ENCODE results near the gene UBL3.

Gene UBL3

GRCh38 chr13:29782798-29783197 lies 67.6 kb downstream of the UBL3 start:
- H3K36me3 ChIP-seq (ENCODE audit: control insufficient read depth in 1 of 2, insufficient read depth in 2 of 2, low read length in 2 of 2) = no peaks in the 10 kb centered on the region
- no peak overlapping the region for H3K4me3 ChIP-seq (ENCODE audit: low read depth in 1 of 2, low read length in 2 of 2)
- H3K27me3 ChIP-seq (ENCODE audit: low read depth, low read length) = no peaks in the 10 kb centered on the region
- H3K27ac ChIP-seq (ENCODE audit: low read length) = no peak overlapping the region
- H3K9me3 ChIP-seq (ENCODE audit: control insufficient read depth in 1 of 2, low read length in 2 of 2) = no peaks in the 10 kb centered on the region
- peaks cover 0 to 12% of the 10 kb centered on the region in 2 donors for H3K4me1 ChIP-seq (ENCODE audit: control insufficient read depth in 1 of 2, insufficient read depth in 2 of 2, low read length in 2 of 2)

GRCh38 chr13:29774830-29775229 lies 75.6 kb downstream of the UBL3 start:
- Histone ChIP-seq H3K4me3 (ENCODE audit: low read depth in 1 of 2, low read length in 2 of 2) (no peak overlapping the region), H3K36me3 (ENCODE audit: control insufficient read depth in 1 of 2, insufficient read depth in 2 of 2, low read length in 2 of 2) (no peaks in the 10 kb centered on the region), H3K9me3 (ENCODE audit: control insufficient read depth in 1 of 2, low read length in 2 of 2) (no peaks in the 10 kb centered on the region), H3K27ac (ENCODE audit: low read length) (no peak overlapping the region), H3K27me3 (ENCODE audit: low read depth, low read length) (no peaks in the 10 kb centered on the region), H3K4me1 (ENCODE audit: control insufficient read depth in 1 of 2, insufficient read depth in 2 of 2, low read length in 2 of 2) (no peaks in the 10 kb centered on the region)

- Histone ChIP-seq H3K9me3 (ENCODE audit: control insufficient read depth in 1 of 2, low read length in 2 of 2) (no peaks in the 10 kb centered on the region), H3K4me1 (ENCODE audit: control insufficient read depth in 1 of 2, insufficient read depth in 2 of 2, low read length in 2 of 2) (no peaks in the 10 kb centered on the region), H3K36me3 (ENCODE audit: control insufficient read depth in 1 of 2, insufficient read depth in 2 of 2, low read length in 2 of 2) (peaks cover 9 to 13% of the 10 kb centered on the region in 2 donors), H3K27me3 (ENCODE audit: low read depth, low read length) (no peaks in the 10 kb centered on the region), H3K27ac (ENCODE audit: low read length) (no peak overlapping the region), H3K4me3 (ENCODE audit: low read depth in 1 of 2, low read length in 2 of 2) (no peak overlapping the region)
Measured at GRCh38 chr13:29771247-29771646, 79.2 kb downstream of the UBL3 start.

- H3K9me3 ChIP-seq (ENCODE audit: control insufficient read depth in 1 of 2, low read length in 2 of 2) = no peaks in the 10 kb centered on the region
- no peak overlapping the region for H3K4me3 ChIP-seq (ENCODE audit: low read depth in 1 of 2, low read length in 2 of 2)
- H3K36me3 ChIP-seq (ENCODE audit: control insufficient read depth in 1 of 2, insufficient read depth in 2 of 2, low read length in 2 of 2) = peaks cover 12 to 17% of the 10 kb centered on the region in 2 donors
- no peaks in the 10 kb centered on the region for H3K27me3 ChIP-seq (ENCODE audit: low read depth, low read length)
- no peaks in the 10 kb centered on the region for H3K4me1 ChIP-seq (ENCODE audit: control insufficient read depth in 1 of 2, insufficient read depth in 2 of 2, low read length in 2 of 2)
- no peak overlapping the region for H3K27ac ChIP-seq (ENCODE audit: low read length)
Measured at GRCh38 chr13:29767006-29767405, 83.4 kb downstream of the UBL3 start.

- Histone ChIP-seq H3K4me1 (ENCODE audit: control insufficient read depth in 1 of 2, insufficient read depth in 2 of 2, low read length in 2 of 2) (no peaks in the 10 kb centered on the region), H3K4me3 (ENCODE audit: low read depth in 1 of 2, low read length in 2 of 2) (no peak overlapping the region), H3K36me3 (ENCODE audit: control insufficient read depth in 1 of 2, insufficient read depth in 2 of 2, low read length in 2 of 2) (peaks cover 12 to 13% of the 10 kb centered on the region in 2 donors), H3K27ac (ENCODE audit: low read length) (no peak overlapping the region), H3K27me3 (ENCODE audit: low read depth, low read length) (no peaks in the 10 kb centered on the region), H3K9me3 (ENCODE audit: control insufficient read depth in 1 of 2, low read length in 2 of 2) (peaks cover 0 to 3% of the 10 kb centered on the region in 2 donors)
Measured at GRCh38 chr13:29763436-29764180, 86.8 kb downstream of the UBL3 start.

GRCh38 chr13:29761815-29762214 lies 88.6 kb downstream of the UBL3 start:
- Histone ChIP-seq H3K9me3 (ENCODE audit: control insufficient read depth in 1 of 2, low read length in 2 of 2) (peaks cover 0 to 3% of the 10 kb centered on the region in 2 donors), H3K27me3 (ENCODE audit: low read depth, low read length) (no peaks in the 10 kb centered on the region), H3K27ac (ENCODE audit: low read length) (no peak overlapping the region)

GRCh38 chr13:29761160-29761559 lies 89.3 kb downstream of the UBL3 start:
- peaks cover 0 to 3% of the 10 kb centered on the region in 2 donors for H3K9me3 ChIP-seq (ENCODE audit: control insufficient read depth in 1 of 2, low read length in 2 of 2)
- no peaks in the 10 kb centered on the region for H3K4me1 ChIP-seq (ENCODE audit: control insufficient read depth in 1 of 2, insufficient read depth in 2 of 2, low read length in 2 of 2)
- peaks cover 2 to 4% of the 10 kb centered on the region in 2 donors for H3K36me3 ChIP-seq (ENCODE audit: control insufficient read depth in 1 of 2, insufficient read depth in 2 of 2, low read length in 2 of 2)
- no peak overlapping the region for H3K4me3 ChIP-seq (ENCODE audit: low read depth in 1 of 2, low read length in 2 of 2)
- H3K27me3 ChIP-seq (ENCODE audit: low read depth, low read length) = no peaks in the 10 kb centered on the region
- no peak overlapping the region for H3K27ac ChIP-seq (ENCODE audit: low read length)

More at GRCh38 chr13:29761815-29762214, 88.6 kb downstream of the UBL3 start:
- H3K4me3 ChIP-seq (ENCODE audit: low read depth in 1 of 2, low read length in 2 of 2) = no peak overlapping the region
- H3K36me3 ChIP-seq (ENCODE audit: control insufficient read depth in 1 of 2, insufficient read depth in 2 of 2, low read length in 2 of 2) = peaks cover 7 to 10% of the 10 kb centered on the region in 2 donors
- H3K4me1 ChIP-seq (ENCODE audit: control insufficient read depth in 1 of 2, insufficient read depth in 2 of 2, low read length in 2 of 2) = no peaks in the 10 kb centered on the region

- no peak overlapping the region for H3K27ac ChIP-seq (ENCODE audit: low read length)
- no peak overlapping the region for H3K4me3 ChIP-seq (ENCODE audit: low read depth in 1 of 2, low read length in 2 of 2)
- no peaks in the 10 kb centered on the region for H3K4me1 ChIP-seq (ENCODE audit: control insufficient read depth in 1 of 2, insufficient read depth in 2 of 2, low read length in 2 of 2)
- no peaks in the 10 kb centered on the region for H3K27me3 ChIP-seq (ENCODE audit: low read depth, low read length)
- peaks cover 0 to 3% of the 10 kb centered on the region in 2 donors for H3K9me3 ChIP-seq (ENCODE audit: control insufficient read depth in 1 of 2, low read length in 2 of 2)
- peaks cover 0 to 2% of the 10 kb centered on the region in 2 donors for H3K36me3 ChIP-seq (ENCODE audit: control insufficient read depth in 1 of 2, insufficient read depth in 2 of 2, low read length in 2 of 2)
Measured at GRCh38 chr13:29760544-29760943, 89.9 kb downstream of the UBL3 start.

GRCh38 chr13:29758531-29759114 lies 91.8 kb downstream of the UBL3 start:
- H3K36me3 ChIP-seq (ENCODE audit: control insufficient read depth in 1 of 2, insufficient read depth in 2 of 2, low read length in 2 of 2) = no peaks in the 10 kb centered on the region
- H3K4me3 ChIP-seq (ENCODE audit: low read depth in 1 of 2, low read length in 2 of 2) = no peak overlapping the region
- peaks cover 0 to 3% of the 10 kb centered on the region in 2 donors for H3K9me3 ChIP-seq (ENCODE audit: control insufficient read depth in 1 of 2, low read length in 2 of 2)
- H3K27ac ChIP-seq (ENCODE audit: low read length) = no peak overlapping the region
- H3K4me1 ChIP-seq (ENCODE audit: control insufficient read depth in 1 of 2, insufficient read depth in 2 of 2, low read length in 2 of 2) = no peaks in the 10 kb centered on the region
- no peaks in the 10 kb centered on the region for H3K27me3 ChIP-seq (ENCODE audit: low read depth, low read length)

GRCh38 chr13:29756506-29756905 lies 93.9 kb downstream of the UBL3 start:
- Histone ChIP-seq H3K9me3 (ENCODE audit: control insufficient read depth in 1 of 2, low read length in 2 of 2) (peaks cover 0 to 3% of the 10 kb centered on the region in 2 donors), H3K4me3 (ENCODE audit: low read depth in 1 of 2, low read length in 2 of 2) (no peak overlapping the region), H3K27ac (ENCODE audit: low read length) (no peak overlapping the region), H3K36me3 (ENCODE audit: control insufficient read depth in 1 of 2, insufficient read depth in 2 of 2, low read length in 2 of 2) (no peaks in the 10 kb centered on the region), H3K4me1 (ENCODE audit: control insufficient read depth in 1 of 2, insufficient read depth in 2 of 2, low read length in 2 of 2) (no peaks in the 10 kb centered on the region), H3K27me3 (ENCODE audit: low read depth, low read length) (no peaks in the 10 kb centered on the region)

- Histone ChIP-seq H3K27ac (ENCODE audit: low read length) (no peak overlapping the region), H3K27me3 (ENCODE audit: low read depth, low read length) (no peaks in the 10 kb centered on the region), H3K36me3 (ENCODE audit: control insufficient read depth in 1 of 2, insufficient read depth in 2 of 2, low read length in 2 of 2) (no peaks in the 10 kb centered on the region), H3K4me3 (ENCODE audit: low read depth in 1 of 2, low read length in 2 of 2) (no peak overlapping the region), H3K4me1 (ENCODE audit: control insufficient read depth in 1 of 2, insufficient read depth in 2 of 2, low read length in 2 of 2) (no peaks in the 10 kb centered on the region), H3K9me3 (ENCODE audit: control insufficient read depth in 1 of 2, low read length in 2 of 2) (no peaks in the 10 kb centered on the region)
Measured at GRCh38 chr13:29754473-29754806, 96.0 kb downstream of the UBL3 start.
